Fibroblast of skin of right biceps (primary cell): ENCODE data around the gene FAM168B.
"Not testable (repeated sequence)": the region's sequence is repeated elsewhere in the genome, so short reads cannot be mapped to it uniquely, and the experiment has no call there.

Experiments
- DNase-seq: peaks from one replicate; pipeline ENCODE4 v3.0.0-alpha.2; 2013

FAM168B gene

GRCh38 chr2:131094463-131095281 is 1.4 kb upstream of the FAM168B start:
- peak; percentile 24 for DNase-seq

DNA sequence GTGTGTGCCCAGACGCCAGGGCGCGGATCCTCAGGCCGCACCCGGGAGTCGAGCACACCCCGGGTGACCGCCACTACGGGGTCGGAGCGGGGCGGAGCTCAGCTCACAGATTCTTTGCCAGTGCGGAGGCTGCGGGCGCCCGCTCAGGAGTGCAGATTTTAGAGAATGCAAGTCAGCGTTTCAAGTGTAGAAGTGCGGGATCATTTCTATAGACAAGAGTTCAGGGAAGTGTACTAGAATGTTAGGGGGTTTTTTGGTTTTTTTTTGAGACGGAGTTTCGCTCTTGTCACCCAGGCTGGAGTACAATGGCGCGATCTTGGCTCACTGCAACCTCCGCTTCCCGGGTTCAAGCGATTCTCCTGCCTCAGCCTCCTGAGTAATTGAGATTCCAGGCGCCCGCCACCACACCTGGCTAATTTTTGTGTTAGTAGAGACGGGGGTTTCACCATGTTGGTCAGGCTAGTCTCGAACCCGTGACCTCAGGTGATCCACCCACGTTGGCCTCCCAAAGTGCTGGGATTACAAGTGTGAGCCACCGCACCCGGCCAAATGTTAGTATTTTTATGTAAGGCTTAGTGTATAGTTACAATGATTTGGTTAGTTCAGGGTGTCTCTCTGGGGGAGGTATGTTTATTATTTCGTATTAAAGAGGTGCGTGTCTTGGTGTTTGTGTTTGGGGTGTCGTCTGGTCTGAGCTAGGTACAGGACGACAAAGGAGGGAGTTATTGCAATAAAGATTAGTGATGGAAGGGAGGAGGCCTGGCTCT is 619 bp upstream of the FAM168B start:
- no peak for DNase-seq

DNA sequence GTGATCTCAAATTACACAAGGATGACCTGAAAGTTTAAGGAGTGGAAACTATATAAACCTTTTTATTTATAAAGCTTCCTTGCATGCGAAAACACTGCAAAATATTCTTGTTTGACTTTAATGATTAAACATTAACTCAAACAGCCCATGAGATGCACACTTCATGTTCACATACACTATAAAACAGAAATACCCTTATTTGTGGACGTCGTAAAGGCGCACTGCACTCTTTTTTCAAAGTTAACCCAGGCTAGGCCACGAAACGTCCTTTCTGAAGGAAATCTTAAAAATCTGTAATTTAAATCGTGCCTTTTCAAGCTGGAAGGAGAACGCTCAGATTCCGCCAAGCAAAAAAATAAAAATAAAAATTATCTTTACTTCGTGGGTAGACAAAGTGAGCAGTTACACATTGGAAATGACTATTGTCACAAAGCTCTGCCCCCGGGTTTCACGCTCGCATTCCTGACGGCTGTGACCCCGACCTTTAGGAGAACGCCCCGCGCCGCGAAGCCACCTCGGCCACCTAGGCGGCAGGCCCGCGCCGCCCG is 728 bp downstream of the FAM168B start:
- no peak for DNase-seq

DNA sequence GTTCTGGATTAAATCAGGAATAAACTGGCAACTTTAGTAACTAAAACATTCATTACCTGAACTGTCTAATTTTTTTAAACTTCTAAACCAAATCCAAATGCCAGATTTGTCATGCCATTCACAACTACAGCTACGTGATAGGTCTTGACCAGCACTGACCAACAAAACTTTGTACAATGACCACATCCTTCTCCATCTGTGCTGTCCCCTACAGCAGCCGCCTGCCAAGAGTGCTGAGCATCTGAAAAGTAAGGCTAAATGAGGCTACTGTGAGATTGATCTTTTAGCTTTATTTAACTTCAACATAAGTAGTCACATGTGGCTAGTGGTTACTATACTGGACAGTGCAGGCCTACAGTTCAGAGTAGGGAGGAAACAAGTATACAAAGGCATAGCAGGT is 7.6 kb downstream of the FAM168B start:
- no peak for DNase-seq

- no peak for DNase-seq
Observed at GRCh38 chr2:131081190-131081589, 12.1 kb downstream of the FAM168B start.

DNA sequence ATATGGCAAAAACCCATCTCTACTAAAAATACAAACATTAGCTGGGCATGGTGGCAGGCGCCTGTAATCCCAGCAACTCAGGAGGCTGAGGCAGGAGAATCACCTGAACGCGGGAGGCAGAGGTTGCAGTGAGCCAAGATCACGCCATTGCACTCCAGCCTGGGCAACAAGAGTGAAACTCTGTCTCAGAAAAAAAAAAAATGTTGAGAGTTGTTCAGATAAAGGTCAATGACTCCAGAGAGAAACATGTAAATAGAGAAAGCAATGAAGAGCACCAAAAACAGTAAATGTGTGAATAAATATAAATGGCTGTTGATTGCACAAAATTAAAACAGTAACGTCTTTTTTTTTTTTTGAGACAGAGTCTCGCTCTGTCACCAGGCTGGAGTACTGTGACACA is 13.3 kb downstream of the FAM168B start:
- not testable (repeated sequence) for DNase-seq

DNA sequence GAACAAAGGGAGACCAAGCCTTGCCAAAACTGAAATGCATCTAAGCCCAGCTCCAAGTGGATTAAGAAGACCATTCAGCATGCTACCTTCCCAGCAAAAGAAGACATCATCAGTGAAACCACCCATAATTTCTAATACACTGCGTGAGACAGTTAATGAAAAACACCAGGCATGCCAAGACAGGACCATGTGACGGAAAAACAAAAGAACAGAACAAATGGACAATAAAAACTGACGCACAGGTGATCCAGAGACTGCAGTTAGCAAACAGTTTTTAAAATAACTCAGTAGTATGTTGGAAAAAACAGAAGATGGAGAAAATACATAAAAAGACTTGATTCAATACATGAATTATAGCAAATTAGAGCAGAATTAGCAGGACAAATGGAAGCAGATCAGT is 15.3 kb downstream of the FAM168B start:
- no peak for DNase-seq

GRCh38 chr2:131077182-131077846 is 15.9 kb downstream of the FAM168B start:
- no peak for DNase-seq

DNA sequence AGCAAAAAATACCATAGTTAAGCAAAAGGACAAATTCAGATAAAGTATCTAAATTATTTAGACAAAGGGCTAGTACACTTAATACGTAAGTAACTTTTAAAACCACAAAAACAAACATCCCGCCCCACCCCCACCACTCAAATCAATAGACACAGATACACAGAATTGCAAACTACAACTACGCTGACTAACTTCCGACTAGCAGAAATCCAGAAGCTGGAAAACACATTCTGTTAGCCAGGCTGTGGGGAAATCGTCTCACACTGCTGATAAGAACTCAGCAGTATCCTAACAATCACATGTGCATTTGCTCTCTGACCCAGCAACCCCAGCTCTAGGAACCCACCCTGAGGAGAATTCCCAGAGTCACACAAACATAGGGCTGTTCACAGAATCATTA is 16.6 kb downstream of the FAM168B start:
- no peak for DNase-seq

GRCh38 chr2:131075578-131075977 is 17.7 kb downstream of the FAM168B start:
- DNase-seq = not testable (repeated sequence)

DNA sequence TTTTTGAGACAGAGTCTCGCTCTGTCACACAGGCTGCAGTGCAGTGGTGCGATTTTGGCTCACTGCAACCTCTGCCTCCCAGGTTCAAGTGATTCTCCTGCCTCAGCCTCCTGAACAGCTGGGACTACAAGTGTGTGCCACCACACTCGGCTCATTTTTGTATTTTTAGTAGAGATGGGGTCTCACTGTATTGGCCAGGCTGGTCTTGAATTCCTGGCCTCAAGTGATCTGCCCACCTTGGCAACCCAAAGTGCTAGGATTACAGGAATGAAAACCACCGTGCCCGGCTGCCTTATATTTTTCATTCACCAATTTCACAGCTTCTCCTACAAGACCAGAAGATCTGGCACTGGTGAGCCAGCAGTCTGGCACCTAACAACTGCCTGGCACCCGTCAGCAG is 25.1 kb downstream of the FAM168B start:
- not testable (repeated sequence) for DNase-seq

GRCh38 chr2:131067465-131068125 is 25.7 kb downstream of the FAM168B start:
- no peak for DNase-seq

DNA sequence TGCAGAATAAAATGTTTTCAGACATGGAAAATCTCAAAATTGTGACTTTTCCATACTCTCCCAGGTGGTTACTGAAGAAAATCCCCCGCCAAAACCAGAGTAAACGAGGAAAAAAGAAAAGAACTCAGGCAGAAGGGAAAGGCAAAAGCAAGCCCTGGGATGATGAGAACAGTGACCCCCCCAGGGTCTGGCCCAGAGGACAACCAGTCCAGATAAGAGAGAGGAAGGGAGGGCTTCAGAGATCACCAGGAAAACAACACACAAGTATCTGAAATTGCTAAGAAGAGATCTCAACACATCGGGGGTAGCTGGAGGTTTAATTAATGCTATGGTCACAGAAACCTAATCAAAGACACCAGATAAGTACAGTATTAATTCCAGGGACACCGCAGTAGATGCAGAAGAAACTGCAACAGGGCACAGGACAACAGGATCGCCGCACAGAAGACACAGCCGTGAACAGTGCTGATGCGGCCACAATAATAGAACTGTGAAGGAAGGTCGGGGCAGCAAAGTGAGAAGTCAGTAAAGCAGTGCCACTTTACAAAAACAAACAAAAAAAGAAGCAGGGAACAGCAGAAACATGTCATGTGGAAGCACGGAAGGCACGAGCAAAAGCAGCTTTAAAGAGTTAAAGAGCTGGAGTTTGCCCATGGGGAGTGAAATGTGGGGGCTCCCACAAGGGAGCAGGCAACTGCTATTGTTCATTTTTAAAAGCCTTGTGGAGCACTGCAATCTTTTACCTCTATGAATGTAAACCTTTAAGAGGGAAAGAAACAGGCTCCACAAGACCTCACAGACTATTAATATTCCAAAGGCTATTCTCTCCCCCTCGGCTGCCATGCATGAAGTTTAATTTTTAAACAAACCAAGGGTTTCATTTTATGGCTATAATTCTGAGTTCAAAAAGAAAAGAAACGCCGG is 28.4 kb downstream of the FAM168B start:
- DNase-seq = no peak

DNA sequence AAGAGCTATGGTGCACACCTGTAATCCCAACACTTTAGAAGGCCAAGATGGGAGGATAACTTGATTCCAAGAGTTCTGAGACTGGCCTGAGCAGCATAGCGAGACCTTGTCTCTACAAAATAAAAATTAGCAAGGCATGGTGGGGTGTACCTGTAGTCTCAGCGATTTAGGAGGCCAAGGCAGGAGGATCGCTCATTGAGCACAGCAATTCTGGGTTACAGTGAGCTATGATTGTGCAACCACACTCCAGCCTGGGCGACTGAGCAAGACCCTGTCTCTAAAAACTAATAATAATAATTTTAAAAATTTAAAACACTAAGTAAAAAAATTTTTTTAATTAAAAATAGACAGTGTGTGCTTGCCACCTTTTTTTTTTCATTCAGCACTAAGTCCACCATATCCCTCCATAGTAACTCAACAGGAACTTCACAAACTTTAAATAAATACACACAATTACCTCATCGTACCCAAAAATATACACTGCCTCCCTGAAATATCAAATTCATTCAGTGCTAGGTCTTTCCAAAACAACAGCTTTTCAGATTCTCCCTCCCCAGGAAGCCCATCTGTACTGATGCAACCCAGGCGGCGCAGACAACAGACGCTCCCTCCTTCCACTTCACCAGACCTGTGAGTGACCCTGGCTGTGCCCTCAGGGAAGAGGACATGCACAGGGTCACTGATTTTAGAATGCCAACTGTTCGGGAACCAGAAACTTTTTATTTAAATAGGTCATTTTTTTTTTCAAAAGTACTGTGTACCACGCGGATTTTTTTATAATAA is 29.6 kb downstream of the FAM168B start:
- no peak for DNase-seq

GRCh38 chr2:131058920-131059319 is 34.3 kb downstream of the FAM168B start:
- DNase-seq = no peak

GRCh38 chr2:131058214-131058843 is 34.9 kb downstream of the FAM168B start:
- DNase-seq = no peak

- DNase-seq = no peak
Observed at GRCh38 chr2:131056932-131057287, 36.4 kb downstream of the FAM168B start.

DNA sequence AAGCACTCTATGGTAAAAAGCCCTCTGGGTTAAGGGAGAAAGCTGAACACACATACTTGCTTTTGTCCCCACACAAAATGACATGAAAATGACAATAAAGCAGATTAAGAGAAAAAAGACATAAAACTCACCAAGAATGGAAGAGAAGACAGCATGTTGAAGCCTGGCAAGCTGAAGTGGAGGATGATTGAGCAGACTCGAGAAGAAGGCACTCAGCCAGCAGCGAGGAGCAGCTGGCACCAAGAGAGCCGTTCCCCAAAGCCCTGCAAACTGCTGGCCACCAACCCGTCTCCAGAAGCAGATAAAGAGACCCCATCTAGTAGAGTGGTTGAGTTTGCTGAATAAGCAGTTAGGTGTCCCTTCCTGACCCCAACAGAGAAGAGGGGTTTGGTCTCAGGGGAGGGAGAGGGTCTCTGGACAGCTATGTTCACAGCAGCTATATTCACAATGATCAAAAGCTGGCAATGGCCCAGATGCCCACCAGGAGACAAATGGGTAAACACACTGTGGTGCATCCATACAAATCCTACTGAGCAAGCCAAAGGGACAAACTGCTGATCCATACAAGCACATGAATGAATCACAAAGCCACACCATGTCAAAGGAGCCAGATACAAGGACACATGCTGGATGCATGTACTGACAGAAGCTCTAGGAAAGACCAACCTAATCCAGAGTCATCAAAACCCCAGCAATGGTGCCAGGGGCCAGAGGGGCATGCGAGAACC is 36.9 kb downstream of the FAM168B start:
- DNase-seq = no peak

GRCh38 chr2:131055169-131056065 is 37.8 kb downstream of the FAM168B start:
- DNase-seq = peak; percentile 78
